Measurements from ENCODE around the gene KMT2C. TPM values are rescaled to one million over a fixed set of nuclear protein-coding genes. Genes with fewer than 3 reads are reported as not detected.
"Not testable (repeated sequence)": the region's sequence is repeated elsewhere in the genome, so short reads cannot be mapped to it uniquely, and the experiment has no call there.

The KMT2C gene
- total RNA-seq, 2 donors from 2014 or later = 70.0 to 110 TPM

GRCh38 chr7:152399344-152399743, 36.5 kb downstream of the KMT2C start:
- Histone ChIP-seq H3K36me3 (no peaks in the 10 kb centered on the region), H3K27ac (no peak overlapping the region), H3K4me1 (ENCODE audit: control insufficient read depth in 1 of 2, low read depth in 2 of 2) (peaks cover 9 to 10% of the 10 kb centered on the region in 2 donors), H3K4me3 (no peak overlapping the region), H3K9me3 (no peaks in the 10 kb centered on the region), H3K27me3 (replicated peaks; ENCODE audit: insufficient read depth) (no peaks in the 10 kb centered on the region)
- ATAC-seq (ENCODE audit: insufficient number of reproducible peaks, low FRiP score, low read depth) (no peak), DNase-seq (ENCODE audit: low spot score) (no peak)
- TF ChIP-seq CTCF (IDR thresholded peaks at IDR 0.05) = no peak

GRCh38 chr7:152395112-152395511, 40.7 kb downstream of the KMT2C start:
- ATAC-seq (ENCODE audit: insufficient number of reproducible peaks, low FRiP score, low read depth) (no peak), DNase-seq (ENCODE audit: low spot score) (no peak)
- Histone ChIP-seq H3K4me3 (no peak overlapping the region), H3K9me3 (no peaks in the 10 kb centered on the region), H3K4me1 (ENCODE audit: control insufficient read depth in 1 of 2, low read depth in 2 of 2) (peaks cover 22 to 30% of the 10 kb centered on the region in 2 donors), H3K36me3 (no peaks in the 10 kb centered on the region), H3K27me3 (replicated peaks; ENCODE audit: insufficient read depth) (no peaks in the 10 kb centered on the region), H3K27ac (no peak overlapping the region)
- no peak for TF ChIP-seq CTCF (IDR thresholded peaks at IDR 0.05)

- peak; percentile 48 for ATAC-seq (ENCODE audit: insufficient number of reproducible peaks, low FRiP score, low read depth)
- not testable (repeated sequence) for H3K4me3 ChIP-seq; H3K27me3 ChIP-seq (replicated peaks; ENCODE audit: insufficient read depth); H3K36me3 ChIP-seq; H3K9me3 ChIP-seq; H3K27ac ChIP-seq; DNase-seq (ENCODE audit: low spot score)
- H3K4me1 ChIP-seq (ENCODE audit: control insufficient read depth in 1 of 2, low read depth in 2 of 2) = peaks cover 22 to 30% of the 10 kb centered on the region in 2 donors
- TF ChIP-seq CTCF (IDR thresholded peaks at IDR 0.05) = peak; percentile 56
These were observed 41.6 kb downstream of the KMT2C start for GRCh38 chr7:152394214-152394613.

GRCh38 chr7:152392254-152392653, 43.5 kb downstream of the KMT2C start:
- Histone ChIP-seq H3K4me1 (ENCODE audit: control insufficient read depth in 1 of 2, low read depth in 2 of 2) (peaks cover 22 to 30% of the 10 kb centered on the region in 2 donors), H3K9me3 (no peaks in the 10 kb centered on the region)

GRCh38 chr7:152386136-152386764, 49.6 kb downstream of the KMT2C start:
- not testable (repeated sequence) for H3K4me3 ChIP-seq; DNase-seq (ENCODE audit: low spot score); H3K9me3 ChIP-seq; ATAC-seq (ENCODE audit: insufficient number of reproducible peaks, low FRiP score, low read depth); H3K36me3 ChIP-seq; H3K27ac ChIP-seq; H3K27me3 ChIP-seq (replicated peaks; ENCODE audit: insufficient read depth)
- peaks cover 16 to 21% of the 10 kb centered on the region in 2 donors for H3K4me1 ChIP-seq (ENCODE audit: control insufficient read depth in 1 of 2, low read depth in 2 of 2)

More at GRCh38 chr7:152392254-152392653, 43.5 kb downstream of the KMT2C start:
- DNase-seq (ENCODE audit: low spot score) (no peak), ATAC-seq (ENCODE audit: insufficient number of reproducible peaks, low FRiP score, low read depth) (no peak)
- TF ChIP-seq CTCF (IDR thresholded peaks at IDR 0.05) = no peak
- Histone ChIP-seq H3K4me3 (no peak overlapping the region), H3K27me3 (replicated peaks; ENCODE audit: insufficient read depth) (no peaks in the 10 kb centered on the region), H3K36me3 (no peaks in the 10 kb centered on the region), H3K27ac (no peak overlapping the region)

GRCh38 chr7:152384235-152385200, 51.3 kb downstream of the KMT2C start:
- ATAC-seq (ENCODE audit: insufficient number of reproducible peaks, low FRiP score, low read depth); H3K36me3 ChIP-seq; H3K27ac ChIP-seq; H3K4me3 ChIP-seq; DNase-seq (ENCODE audit: low spot score); H3K27me3 ChIP-seq (replicated peaks; ENCODE audit: insufficient read depth); H3K9me3 ChIP-seq: not testable (repeated sequence)
- peaks cover 16 to 21% of the 10 kb centered on the region in 2 donors for H3K4me1 ChIP-seq (ENCODE audit: control insufficient read depth in 1 of 2, low read depth in 2 of 2)
